Measurements from ENCODE around the gene SH3D19. TPM values are rescaled to one million over a fixed set of nuclear protein-coding genes. Genes with fewer than 3 reads are reported as not detected.

SH3D19 gene
- total RNA-seq, 1 experiment from 2014 or later = 41.7 TPM

DNA sequence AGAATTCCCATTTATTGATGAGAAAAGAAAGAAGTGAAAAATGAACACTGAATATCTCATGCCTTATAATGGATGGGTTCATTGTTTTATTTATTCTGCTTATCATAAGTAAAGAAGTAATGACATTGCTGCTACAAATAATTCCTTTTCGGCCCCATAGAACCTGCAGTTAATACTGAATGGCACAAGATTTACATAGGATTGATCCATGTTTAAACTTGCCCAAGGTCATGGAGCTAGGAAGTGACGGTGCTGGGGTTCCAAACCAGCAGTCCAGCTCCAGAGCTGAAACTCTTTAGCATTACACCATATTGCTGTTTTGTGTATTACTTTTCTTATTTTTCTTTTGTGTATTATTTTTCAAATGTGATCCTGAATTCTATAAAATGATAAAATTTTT is 78.7 kb downstream of the SH3D19 start:
- DNase-seq = no peak
- intact Hi-C loops (cut with micrococcal nuclease; ENCODE audit: unreplicated experiment) = no loop called here
- Histone ChIP-seq H3K79me2 (ENCODE audit: low read depth) (no peaks in the 10 kb centered on the region), H3K4me2 (no peak overlapping the region), H3K4me1 (replicated peaks; ENCODE audit: insufficient read depth) (no peaks in the 10 kb centered on the region), H3K9me3 (ENCODE audit: insufficient read depth, low read depth) (no peaks in the 10 kb centered on the region), H3K36me3 (ENCODE audit: low read depth) (no peaks in the 10 kb centered on the region), H2AFZ (no peak overlapping the region), H3F3A (ENCODE audit: insufficient read depth, low read depth) (no peaks in the 10 kb centered on the region), H4K20me1 (ENCODE audit: insufficient read depth) (no peaks in the 10 kb centered on the region), H3K9me2 (ENCODE audit: insufficient read depth) (no peaks in the 10 kb centered on the region), H3K27me3 (ENCODE audit: insufficient read depth, low read depth) (no peaks in the 10 kb centered on the region), H3K4me3 (no peak overlapping the region), H3K27ac (no peak overlapping the region)
- CTCF ChIA-PET = no interaction called here
- TF ChIP-seq EZH2 (IDR thresholded peaks at IDR 0.05; ENCODE audit: low read depth) = no peak
- TF ChIP-seq, protein P1, sequence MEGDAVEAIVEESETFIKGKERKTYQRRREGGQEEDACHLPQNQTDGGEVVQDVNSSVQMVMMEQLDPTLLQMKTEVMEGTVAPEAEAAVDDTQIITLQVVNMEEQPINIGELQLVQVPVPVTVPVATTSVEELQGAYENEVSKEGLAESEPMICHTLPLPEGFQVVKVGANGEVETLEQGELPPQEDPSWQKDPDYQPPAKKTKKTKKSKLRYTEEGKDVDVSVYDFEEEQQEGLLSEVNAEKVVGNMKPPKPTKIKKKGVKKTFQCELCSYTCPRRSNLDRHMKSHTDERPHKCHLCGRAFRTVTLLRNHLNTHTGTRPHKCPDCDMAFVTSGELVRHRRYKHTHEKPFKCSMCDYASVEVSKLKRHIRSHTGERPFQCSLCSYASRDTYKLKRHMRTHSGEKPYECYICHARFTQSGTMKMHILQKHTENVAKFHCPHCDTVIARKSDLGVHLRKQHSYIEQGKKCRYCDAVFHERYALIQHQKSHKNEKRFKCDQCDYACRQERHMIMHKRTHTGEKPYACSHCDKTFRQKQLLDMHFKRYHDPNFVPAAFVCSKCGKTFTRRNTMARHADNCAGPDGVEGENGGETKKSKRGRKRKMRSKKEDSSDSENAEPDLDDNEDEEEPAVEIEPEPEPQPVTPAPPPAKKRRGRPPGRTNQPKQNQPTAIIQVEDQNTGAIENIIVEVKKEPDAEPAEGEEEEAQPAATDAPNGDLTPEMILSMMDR (conservative IDR thresholded peaks at IDR 0.05) = no peak
- no TSS peak for BruUV-seq (replicated peaks)
- POLR2A ChIA-PET (ENCODE audit: unreplicated experiment) = no interaction called here

DNA sequence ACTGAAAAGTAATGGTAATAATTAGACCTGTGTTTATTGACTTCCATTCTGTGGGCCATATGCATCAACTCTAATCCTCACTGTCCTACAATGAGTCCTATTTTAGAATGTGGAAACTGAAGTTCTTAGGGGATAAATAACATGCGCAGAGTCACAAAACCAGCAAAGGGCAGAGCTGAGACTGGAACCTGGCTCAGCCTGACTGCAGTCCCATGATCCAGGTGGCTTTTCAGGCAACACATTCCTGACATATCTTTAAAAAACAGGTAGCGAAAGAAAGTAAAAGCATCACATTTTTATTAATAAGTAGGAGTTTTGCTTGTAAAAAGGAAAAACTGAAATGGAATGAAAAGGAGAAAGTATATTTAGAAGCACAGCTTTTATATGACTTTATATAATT is 83.1 kb downstream of the SH3D19 start:
- H3K27me3 ChIP-seq (ENCODE audit: insufficient read depth, low read depth) = no peaks in the 10 kb centered on the region
- TF ChIP-seq, protein P1 (conservative IDR thresholded peaks at IDR 0.05) = no peak
- no peak for TF ChIP-seq EZH2 (IDR thresholded peaks at IDR 0.05; ENCODE audit: low read depth)
- intact Hi-C loops (cut with micrococcal nuclease; ENCODE audit: unreplicated experiment) = no loop called here
- no peak overlapping the region for H3K27ac ChIP-seq
- H3K4me1 ChIP-seq (replicated peaks; ENCODE audit: insufficient read depth) = no peaks in the 10 kb centered on the region
- no peak overlapping the region for H3K4me2 ChIP-seq
- POLR2A ChIA-PET (ENCODE audit: unreplicated experiment) = no interaction called here
- BruUV-seq (replicated peaks) = no TSS peak
- H3K4me3 ChIP-seq = no peak overlapping the region
- H4K20me1 ChIP-seq (ENCODE audit: insufficient read depth) = no peaks in the 10 kb centered on the region
- H3K9me2 ChIP-seq (ENCODE audit: insufficient read depth) = no peaks in the 10 kb centered on the region
- H3F3A ChIP-seq (ENCODE audit: insufficient read depth, low read depth) = no peaks in the 10 kb centered on the region
- no peak overlapping the region for H2AFZ ChIP-seq
- no peak for DNase-seq
- no peaks in the 10 kb centered on the region for H3K79me2 ChIP-seq (ENCODE audit: low read depth)
- CTCF ChIA-PET = no interaction called here
- no peaks in the 10 kb centered on the region for H3K36me3 ChIP-seq (ENCODE audit: low read depth)
- no peaks in the 10 kb centered on the region for H3K9me3 ChIP-seq (ENCODE audit: insufficient read depth, low read depth)

DNA sequence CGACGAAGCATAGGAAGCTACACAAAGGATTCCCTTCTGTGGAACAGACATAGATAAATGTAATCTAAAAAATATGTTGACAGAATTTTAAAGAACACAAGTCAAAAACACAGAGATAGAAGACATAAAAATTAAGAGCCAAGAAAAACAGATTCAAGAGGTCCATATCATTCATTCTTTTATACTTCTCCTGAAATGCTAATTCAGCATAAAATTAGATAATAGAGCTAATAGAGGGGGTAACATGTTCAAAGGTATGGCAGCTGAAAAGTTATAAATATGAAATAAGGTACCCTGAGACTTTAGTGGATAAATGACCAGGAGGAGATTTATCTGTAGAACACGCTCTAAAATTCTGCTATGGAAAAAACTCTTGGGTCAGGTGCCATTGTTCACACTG is 85.8 kb downstream of the SH3D19 start:
- Histone ChIP-seq H3K4me3 (no peak overlapping the region), H2AFZ (no peak overlapping the region), H3K27me3 (ENCODE audit: insufficient read depth, low read depth) (no peaks in the 10 kb centered on the region), H3K36me3 (ENCODE audit: low read depth) (no peaks in the 10 kb centered on the region), H3K9me3 (ENCODE audit: insufficient read depth, low read depth) (no peaks in the 10 kb centered on the region), H3K9me2 (ENCODE audit: insufficient read depth) (no peaks in the 10 kb centered on the region), H3K4me1 (replicated peaks; ENCODE audit: insufficient read depth) (no peaks in the 10 kb centered on the region), H4K20me1 (ENCODE audit: insufficient read depth) (no peaks in the 10 kb centered on the region), H3F3A (ENCODE audit: insufficient read depth, low read depth) (no peaks in the 10 kb centered on the region), H3K27ac (no peak overlapping the region), H3K79me2 (ENCODE audit: low read depth) (no peaks in the 10 kb centered on the region), H3K4me2 (no peak overlapping the region)
- TF ChIP-seq EZH2 (IDR thresholded peaks at IDR 0.05; ENCODE audit: low read depth) = no peak
- TF ChIP-seq, protein P1 (conservative IDR thresholded peaks at IDR 0.05) = no peak
- ChIA-PET POLR2A (ENCODE audit: unreplicated experiment) (interaction anchor here (0.6 kb wide), 2 partner anchors 23 to 85 kb away, joined by 3 to 9 read pairs; no protein-coding TSS in a partner anchor), CTCF (no interaction called here)
- DNase-seq = no peak
- intact Hi-C loops (cut with micrococcal nuclease; ENCODE audit: unreplicated experiment) = no loop called here
- no TSS peak for BruUV-seq (replicated peaks)

Data from PC-9 (cell line).